H1 (cell line): ENCODE measurements around the gene CROCC2. TPM values are rescaled to one million over a fixed set of nuclear protein-coding genes. Genes with fewer than 3 reads are reported as not detected.

ENCODE experiments used
- CTCF ChIA-PET: fragments of 300-600 bp; sonication (Branson Sonifier 250); formaldehyde crosslinking; loops from one replicate; lab custom pipeline; 2021; ENCODE audit not compliant: partially characterized antibody; lab: Charles Lee
- POLR2A ChIA-PET: fragments of 300-600 bp; sonication (Branson Sonifier 250); formaldehyde crosslinking; loops from one replicate; lab custom pipeline; 2021; ENCODE audit warnings: inconsistent platforms; ENCODE audit not compliant: partially characterized antibody; lab: Charles Lee
- DNase-seq, 2 experiments: peaks; one replicate each; pipeline versions ENCODE4 v3.0.0 to v3.0.0-alpha.2; 2010 to 2022; ENCODE audit warnings: low spot score in 2 of 2, low read depth in 1 of 2, mixed read lengths in 1 of 2
- FAIRE-seq: peaks from 2 replicates; lab custom pipeline; 2011; peaks lifted over from hg19 to GRCh38; lab: Jason Lieb, UNC
- H2AFZ ChIP-seq: 2 replicates; pipeline ENCODE4 v1.8.1; 2012; ENCODE audit warnings: low read length, inconsistent platforms
- H2AK5ac ChIP-seq: 2 replicates; pipeline ENCODE4 v1.6.1; 2013; ENCODE audit warnings: low read depth, low read length
- H2BK120ac ChIP-seq: replicated peaks from 2 replicates; pipeline ENCODE3; 2013; ENCODE audit warnings: low read depth, low read length, inconsistent platforms
- H2BK12ac ChIP-seq: 2 replicates; pipeline ENCODE4 v1.6.1; 2013; ENCODE audit warnings: low read depth, low read length
- H2BK15ac ChIP-seq: 2 replicates; pipeline ENCODE4 v1.6.1; 2013; ENCODE audit warnings: low read length
- H2BK20ac ChIP-seq: 2 replicates; pipeline ENCODE4 v1.6.1; 2013; ENCODE audit warnings: low read length
- H2BK5ac ChIP-seq: 2 replicates; pipeline ENCODE4 v1.6.1; 2013; ENCODE audit warnings: low read depth, low read length
- H3K14ac ChIP-seq: 2 replicates; pipeline ENCODE4 v1.6.1; 2013; ENCODE audit warnings: inconsistent platforms; ENCODE audit not compliant: insufficient read length
- H3K18ac ChIP-seq: 2 replicates; pipeline ENCODE4 v1.6.1; 2013; ENCODE audit warnings: low read length; ENCODE audit errors: extremely low read depth
- H3K23ac ChIP-seq: 2 replicates; pipeline ENCODE4 v1.6.1; 2013; ENCODE audit warnings: inconsistent platforms; ENCODE audit not compliant: insufficient read length
- H3K23me2 ChIP-seq: 2 replicates; pipeline ENCODE4 v1.6.1; 2013; ENCODE audit warnings: low read depth, low read length
- H3K27ac ChIP-seq: 2 replicates; pipeline ENCODE4 v1.6.1; 2011; ENCODE audit warnings: low read depth, low read length, inconsistent platforms
- H3K27me3 ChIP-seq, 4 experiments: replicated peaks in 1 of 4; 1 replicate in 1 of 4; 2 replicates in 3 of 4; pipeline versions ENCODE4 v1.6.1 to v1.8.1; 2011 to 2013; ENCODE audit warnings: low read length in 3 of 4, mild to moderate bottlenecking in 3 of 4, inconsistent platforms in 2 of 4, mixed read lengths in 2 of 4, moderate library complexity in 1 of 4; ENCODE audit not compliant: control insufficient read depth in 3 of 4, insufficient read depth in 3 of 4; ENCODE audit errors: extremely low read depth in 1 of 4
- H3K36me3 ChIP-seq, 4 experiments: 2 replicates each; pipeline versions ENCODE4 v1.6.1 to v1.8.1; 2011 to 2013; ENCODE audit warnings: mild to moderate bottlenecking in 4 of 4, low read length in 3 of 4, moderate library complexity in 2 of 4, control low read depth in 1 of 4, inconsistent platforms in 1 of 4; ENCODE audit not compliant: insufficient read depth in 4 of 4, control insufficient read depth in 2 of 4
- H3K4ac ChIP-seq: replicated peaks from 2 replicates; pipeline ENCODE3; 2013; ENCODE audit warnings: low read length, low read depth, mixed read lengths, inconsistent platforms; ENCODE audit not compliant: insufficient read length
- H3K4me1 ChIP-seq, 4 experiments: replicated peaks in 1 of 4; 1 replicate in 1 of 4; 2 replicates in 3 of 4; pipeline versions ENCODE4 v1.6.1 to v1.8.1; 2011 to 2013; ENCODE audit warnings: low read length in 3 of 4, inconsistent platforms in 2 of 4, mixed read lengths in 1 of 4; ENCODE audit not compliant: insufficient read depth in 4 of 4, control insufficient read depth in 3 of 4
- H3K4me2 ChIP-seq, 2 experiments: 2 replicates each; pipeline versions ENCODE4 v1.6.1 to v1.8.1; 2011 to 2013; ENCODE audit warnings: low read depth in 2 of 2, low read length in 2 of 2, control low read depth in 1 of 2, inconsistent platforms in 1 of 2, mild to moderate bottlenecking in 1 of 2; ENCODE audit not compliant: insufficient read depth in 1 of 2
- H3K4me3 ChIP-seq, 4 experiments: fragments of 200-600, 300-600 bp in 1 of 4; sonication (generic), shearing (Covaris generic), sonication (Bioruptor Twin) in 1 of 4; 2 replicates each; pipeline versions ENCODE4 v1.5.1 to v1.8.1; 2011 to 2016; ENCODE audit warnings: low read length in 4 of 4, low read depth in 3 of 4, control low read depth in 2 of 4, inconsistent platforms in 2 of 4, mild to moderate bottlenecking in 2 of 4, mixed read lengths in 1 of 4, moderate library complexity in 1 of 4; ENCODE audit not compliant: insufficient read depth in 2 of 4; ENCODE audit errors: extremely low read depth in 1 of 4
- H3K56ac ChIP-seq: replicated peaks from 2 replicates; pipeline ENCODE3; 2013; ENCODE audit warnings: low read depth, mild to moderate bottlenecking, mixed read lengths, low read length, inconsistent platforms; ENCODE audit not compliant: insufficient read length
- H3K79me1 ChIP-seq: 2 replicates; pipeline ENCODE4 v1.6.1; 2013; ENCODE audit warnings: low read depth, low read length, control low read depth
- H3K79me2 ChIP-seq, 2 experiments: 2 replicates each; pipeline versions ENCODE4 v1.6.1 to v1.8.1; 2012 to 2013; ENCODE audit warnings: low read length in 2 of 2, mild to moderate bottlenecking in 2 of 2, inconsistent platforms in 1 of 2; ENCODE audit not compliant: insufficient read depth in 2 of 2, control insufficient read depth in 1 of 2
- H3K9ac ChIP-seq, 4 experiments: replicated peaks in 1 of 4; 1 replicate in 1 of 4; 2 replicates in 3 of 4; pipeline versions ENCODE4 v1.6.1 to v1.8.1; 2011 to 2013; ENCODE audit warnings: low read depth in 3 of 4, low read length in 3 of 4, control low read depth in 2 of 4, mild to moderate bottlenecking in 2 of 4, moderate library complexity in 2 of 4, inconsistent platforms in 1 of 4; ENCODE audit errors: extremely low read depth in 1 of 4
- H3K9me3 ChIP-seq, 2 experiments: 2 replicates each; pipeline versions ENCODE4 v1.6.1 to v1.8.1; 2012 to 2013; ENCODE audit warnings: mild to moderate bottlenecking in 2 of 2, moderate library complexity in 2 of 2, control low read depth in 1 of 2, inconsistent platforms in 1 of 2, low read depth in 1 of 2, low read length in 1 of 2, mixed read lengths in 1 of 2; ENCODE audit not compliant: insufficient read depth in 2 of 2
- H4K20me1 ChIP-seq, 2 experiments: replicated peaks in 1 of 2; 2 replicates each; pipeline versions ENCODE3 to v1.8.1; 2011 to 2013; ENCODE audit warnings: inconsistent platforms in 2 of 2, low read length in 2 of 2, mild to moderate bottlenecking in 1 of 2; ENCODE audit not compliant: insufficient read depth in 2 of 2, control insufficient read depth in 1 of 2
- H4K5ac ChIP-seq: 2 replicates; pipeline ENCODE4 v1.6.1; 2013; ENCODE audit warnings: low read length, low read depth, mixed read lengths, inconsistent platforms; ENCODE audit not compliant: insufficient read length
- H4K8ac ChIP-seq: 2 replicates; pipeline ENCODE4 v1.8.0; 2013; ENCODE audit warnings: mild to moderate bottlenecking, moderate library complexity, low read length, inconsistent platforms; ENCODE audit not compliant: insufficient read depth; ENCODE audit errors: extremely low read depth
- H4K91ac ChIP-seq: replicated peaks from 2 replicates; pipeline ENCODE3; 2013; ENCODE audit warnings: low read length, mixed read lengths, inconsistent platforms; ENCODE audit not compliant: insufficient read length
- BACH1 ChIP-seq: IDR thresholded peaks from 2 replicates; pipeline ENCODE4 v1.6.1; 2012; ENCODE audit warnings: low read length, improper control_type of control experiment
- CREB1 ChIP-seq: IDR thresholded peaks from 2 replicates; pipeline ENCODE4 v1.6.1; 2012; ENCODE audit warnings: inconsistent platforms
- CTCF ChIP-seq, 3 experiments: IDR thresholded peaks; 1 replicate in 2 of 3; 2 replicates in 1 of 3; pipeline versions ENCODE4 v1.5.1 to v1.6.1; 2011; ENCODE audit warnings: low read length in 3 of 3, mild to moderate bottlenecking in 3 of 3, inconsistent platforms in 2 of 3, low read depth in 1 of 3, moderate library complexity in 1 of 3; ENCODE audit not compliant: insufficient read depth in 1 of 3; ENCODE audit errors: control extremely low read depth in 1 of 3
- EGR1 ChIP-seq: IDR thresholded peaks from 2 replicates; pipeline ENCODE4 v1.6.1; 2011; ENCODE audit warnings: low read depth, low read length, borderline replicate concordance
- HDAC2 ChIP-seq, 2 experiments: fragments of 300-600 bp in 1 of 2; sonication (generic) in 1 of 2; IDR thresholded peaks; 2 replicates each; pipeline ENCODE4 v1.6.1; 2011 to 2012; ENCODE audit warnings: low read depth in 2 of 2, low read length in 2 of 2, mild to moderate bottlenecking in 2 of 2, moderate library complexity in 2 of 2, borderline replicate concordance in 1 of 2, inconsistent platforms in 1 of 2
- MAFK ChIP-seq: IDR thresholded peaks from 2 replicates; pipeline ENCODE4 v1.6.1; 2012; ENCODE audit warnings: low read depth, mild to moderate bottlenecking, improper control_type of control experiment, low read length
- NRF1 ChIP-seq: IDR thresholded peaks from 2 replicates; pipeline ENCODE4 v1.6.1; 2011; ENCODE audit warnings: mild to moderate bottlenecking, low read depth, low read length, improper control_type of control experiment
- RNF2 ChIP-seq: fragments of 200-900, 300-1000 bp; sonication (generic); IDR thresholded peaks from 2 replicates; pipeline ENCODE4 v1.7.1; 2016; ENCODE audit warnings: borderline replicate concordance, low read depth, mild to moderate bottlenecking, antibody characterized with exemption, low read length; ENCODE audit not compliant: poor library complexity, severe bottlenecking; ENCODE audit errors: missing control alignments
- SIN3A ChIP-seq, 2 experiments: IDR thresholded peaks in 1 of 2; conservative IDR thresholded peaks in 1 of 2; 2 replicates each; pipeline ENCODE4 v1.6.1; 2011 to 2012; ENCODE audit warnings: low read length in 2 of 2, improper control_type of control experiment in 1 of 2, low read depth in 1 of 2, mild to moderate bottlenecking in 1 of 2
- SP1 ChIP-seq: IDR thresholded peaks from 2 replicates; pipeline ENCODE4 v1.6.1; 2011; ENCODE audit warnings: low read depth, low read length
- TAF1 ChIP-seq: IDR thresholded peaks from 2 replicates; pipeline ENCODE4 v1.6.1; 2011; ENCODE audit warnings: mild to moderate bottlenecking, low read depth, low read length
- WGBS, 2 experiments: shearing (Covaris generic) in 1 of 2; methylation state at CpG; one replicate each; pipeline versions ENCODE4 v1.1.6 to v1.1.7; 2013 to 2015; ENCODE audit warnings: low lambda C conversion rate in 2 of 2, mixed read lengths in 2 of 2, inconsistent platforms in 1 of 2, low coverage in 1 of 2, missing lambda C conversion rate in 1 of 2; ENCODE audit not compliant: insufficient replicate concordance in 2 of 2, insufficient coverage in 1 of 2, insufficient read length in 1 of 2; ENCODE audit errors: extremely low coverage in 1 of 2, missing lambda C conversion rate in 1 of 2; 5-methylcytosine and 5-hydroxymethylcytosine counted together
- polyA plus RNA-seq, 7 experiments: library from polyadenylated mRNA; depleted of rRNA in 3 of 7; stranded (reverse) in 5 of 7; unstranded in 2 of 7; fragments of >200 nt in 5 of 7; fragments of 200-250 nt in 2 of 7; gene quantifications; 1 replicate in 5 of 7; 2 replicates in 1 of 7; 4 replicates in 1 of 7; pipeline versions ENCODE4 v1.2.1 to v1.2.3, GENCODE V29; 2011 to 2013; ENCODE audit warnings: missing spikeins in 2 of 7, mixed read lengths in 2 of 7
- total RNA-seq: library from RNA; stranded (reverse); fragmentation: NEBNext Ultra II Directional; extraction: Animal tissue kit (Norgen Biotek cat#: 25700); gene quantifications from 2 replicates; pipeline ENCODE4 v1.2.1, GENCODE V29; 2021

CROCC2 gene
- total and polyA plus RNA-seq, 2 of the 8 experiments (the other 6 are each of a cell fraction or from before 2014, with no cell fraction given) = not detected

GRCh38 chr2:241011296-241011600, 105.1 kb downstream of the CROCC2 start:
- H2AFZ ChIP-seq = no peak overlapping the region
- H3K27me3 ChIP-seq = no peaks in the 10 kb centered on the region
- H3K4me1 ChIP-seq = peaks cover 0 to 19% (median 15%) of the 10 kb centered on the region in 4 experiments; a peak in 6 of 7 replicates
- no peak overlapping the region for H2BK5ac ChIP-seq
- H3K79me1 ChIP-seq = no peaks in the 10 kb centered on the region
- H2BK15ac ChIP-seq = no peak overlapping the region
- H3K56ac ChIP-seq = no peak overlapping the region
- peaks cover 2% of the 10 kb centered on the region; the same call in 1 of the 2 replicates for H3K23me2 ChIP-seq
- no peak overlapping the region for H2BK20ac ChIP-seq
- peak overlapping the region; percentile 19; the same call in 1 of the 2 replicates for H3K18ac ChIP-seq
- H2BK120ac ChIP-seq = no peak overlapping the region
- no peak for DNase-seq
- no peak overlapping the region for H3K4me3 ChIP-seq
- H3K4ac ChIP-seq = no peak overlapping the region
- H3K4me2 ChIP-seq = no peak overlapping the region
- ChIA-PET CTCF (interaction anchor here (0.9 to 3.7 kb wide), 2 partner anchors 9 to 12 kb away, joined by 3 to 11 read pairs; partner anchors contain the start of gene SNED1), POLR2A (no interaction called here)
- H3K14ac ChIP-seq = no peak overlapping the region
- no peaks in the 10 kb centered on the region for H3K79me2 ChIP-seq
- H3K23ac ChIP-seq = no peak overlapping the region
- no peak overlapping the region for H4K5ac ChIP-seq
- no peaks in the 10 kb centered on the region; a peak in 1 of 4 replicates for H3K9me3 ChIP-seq
- no peaks in the 10 kb centered on the region for H3K36me3 ChIP-seq
- no peak overlapping the region for H4K91ac ChIP-seq
- no peak for FAIRE-seq
- no peaks in the 10 kb centered on the region for H4K20me1 ChIP-seq
- no peak overlapping the region for H3K9ac ChIP-seq
- 97% methylated on average over 9 of the region's 9 CpGs; no CpG with 5 or more reads in 1 of the 2 experiments for WGBS, 2 experiments
- peak overlapping the region; percentile 75; the same call in 1 of the 2 replicates for H2BK12ac ChIP-seq
- no peak overlapping the region for H4K8ac ChIP-seq
- peak overlapping the region; percentile 10; the same call in 1 of the 2 replicates for H2AK5ac ChIP-seq
- no peak overlapping the region for H3K27ac ChIP-seq
- TF ChIP-seq MAFK (no peak), SIN3A (conservative IDR thresholded peaks at IDR 0.05 in 1 of 2, IDR thresholded peaks at IDR 0.05 in 1 of 2; ENCODE audit: low read depth in 1 of 2, low read length in 2 of 2) (no peak), EGR1 (no peak), CREB1 (no peak), BACH1 (no peak), CTCF (IDR thresholded peaks at IDR 0.05; ENCODE audit: control extremely low read depth in 1 of 3, insufficient read depth in 1 of 3, low read depth in 1 of 3, low read length in 3 of 3) (no peak), NRF1 (no peak), HDAC2 (IDR thresholded peaks at IDR 0.05; ENCODE audit: borderline replicate concordance in 1 of 2, low read depth in 2 of 2, low read length in 2 of 2) (no peak), SP1 (no peak), TAF1 (no peak), RNF2 (no peak)
